ENCODE measurements around the gene TOMM6. TPM values are rescaled to one million over a fixed set of nuclear protein-coding genes. Genes with fewer than 3 reads are reported as not detected.

Gene TOMM6
- total RNA-seq, 3 donors from 2014 or later = 96.9 to 116 (median 96.9) TPM

DNA sequence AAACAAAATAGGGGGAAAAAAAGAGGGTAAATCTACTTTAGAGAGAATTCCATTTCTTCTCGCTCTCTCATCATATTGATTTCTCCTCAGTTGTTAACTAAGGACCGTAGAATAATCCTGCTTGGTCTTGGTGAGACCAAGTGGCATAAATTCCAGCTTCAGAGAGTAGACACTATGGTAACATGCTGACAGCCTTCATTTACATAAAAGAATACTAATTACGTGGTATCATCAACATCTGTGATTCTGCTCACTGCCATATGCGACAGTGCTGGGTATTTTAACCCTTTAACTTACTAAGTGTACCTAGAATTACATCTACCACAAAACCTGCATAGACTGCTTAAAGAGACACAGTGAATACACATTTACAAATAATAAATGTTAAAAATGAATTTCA, 27.1 kb downstream of the TOMM6 start:
- H3K36me3 ChIP-seq (ENCODE audit: low read depth) = no peaks in the 10 kb centered on the region
- TF ChIP-seq, protein P1, sequence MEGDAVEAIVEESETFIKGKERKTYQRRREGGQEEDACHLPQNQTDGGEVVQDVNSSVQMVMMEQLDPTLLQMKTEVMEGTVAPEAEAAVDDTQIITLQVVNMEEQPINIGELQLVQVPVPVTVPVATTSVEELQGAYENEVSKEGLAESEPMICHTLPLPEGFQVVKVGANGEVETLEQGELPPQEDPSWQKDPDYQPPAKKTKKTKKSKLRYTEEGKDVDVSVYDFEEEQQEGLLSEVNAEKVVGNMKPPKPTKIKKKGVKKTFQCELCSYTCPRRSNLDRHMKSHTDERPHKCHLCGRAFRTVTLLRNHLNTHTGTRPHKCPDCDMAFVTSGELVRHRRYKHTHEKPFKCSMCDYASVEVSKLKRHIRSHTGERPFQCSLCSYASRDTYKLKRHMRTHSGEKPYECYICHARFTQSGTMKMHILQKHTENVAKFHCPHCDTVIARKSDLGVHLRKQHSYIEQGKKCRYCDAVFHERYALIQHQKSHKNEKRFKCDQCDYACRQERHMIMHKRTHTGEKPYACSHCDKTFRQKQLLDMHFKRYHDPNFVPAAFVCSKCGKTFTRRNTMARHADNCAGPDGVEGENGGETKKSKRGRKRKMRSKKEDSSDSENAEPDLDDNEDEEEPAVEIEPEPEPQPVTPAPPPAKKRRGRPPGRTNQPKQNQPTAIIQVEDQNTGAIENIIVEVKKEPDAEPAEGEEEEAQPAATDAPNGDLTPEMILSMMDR (IDR thresholded peaks at IDR 0.05) = no peak
- ATAC-seq = no peak
- H3K4me1 ChIP-seq (ENCODE audit: low read depth) = no peaks in the 10 kb centered on the region
- H3K4me3 ChIP-seq = no peak overlapping the region
- intact Hi-C loops (cut with DNase I, micrococcal nuclease) = no loop called here
- no peak for DNase-seq
- H3K9me3 ChIP-seq = no peaks in the 10 kb centered on the region

DNA sequence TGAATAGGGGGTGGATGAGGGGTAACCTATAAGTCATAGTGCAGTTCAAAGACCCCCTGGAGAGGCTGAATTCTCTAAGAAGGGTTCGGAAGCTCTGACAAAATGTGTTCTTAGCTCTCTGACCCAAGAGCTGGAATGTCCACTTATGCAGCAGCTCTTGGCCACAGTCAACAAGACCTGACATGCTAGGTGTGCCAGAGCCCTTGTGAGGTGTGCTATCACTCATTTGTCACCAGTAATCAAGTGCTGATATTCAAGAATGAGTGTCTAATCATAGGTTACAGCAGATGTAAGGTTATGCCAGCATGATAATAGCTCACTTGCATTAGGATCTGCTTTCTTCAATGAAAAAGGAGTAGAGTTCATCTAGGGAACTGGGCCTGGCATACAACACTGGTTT, 28.1 kb downstream of the TOMM6 start:
- Histone ChIP-seq H3K4me3 (no peak overlapping the region), H3K36me3 (ENCODE audit: low read depth) (no peaks in the 10 kb centered on the region), H3K9me3 (no peaks in the 10 kb centered on the region), H3K4me1 (ENCODE audit: low read depth) (no peaks in the 10 kb centered on the region)
- TF ChIP-seq, protein P1 (IDR thresholded peaks at IDR 0.05) = no peak
- DNase-seq = no peak
- ATAC-seq = no peak
- intact Hi-C loops (cut with DNase I, micrococcal nuclease) = no loop called here

DNA sequence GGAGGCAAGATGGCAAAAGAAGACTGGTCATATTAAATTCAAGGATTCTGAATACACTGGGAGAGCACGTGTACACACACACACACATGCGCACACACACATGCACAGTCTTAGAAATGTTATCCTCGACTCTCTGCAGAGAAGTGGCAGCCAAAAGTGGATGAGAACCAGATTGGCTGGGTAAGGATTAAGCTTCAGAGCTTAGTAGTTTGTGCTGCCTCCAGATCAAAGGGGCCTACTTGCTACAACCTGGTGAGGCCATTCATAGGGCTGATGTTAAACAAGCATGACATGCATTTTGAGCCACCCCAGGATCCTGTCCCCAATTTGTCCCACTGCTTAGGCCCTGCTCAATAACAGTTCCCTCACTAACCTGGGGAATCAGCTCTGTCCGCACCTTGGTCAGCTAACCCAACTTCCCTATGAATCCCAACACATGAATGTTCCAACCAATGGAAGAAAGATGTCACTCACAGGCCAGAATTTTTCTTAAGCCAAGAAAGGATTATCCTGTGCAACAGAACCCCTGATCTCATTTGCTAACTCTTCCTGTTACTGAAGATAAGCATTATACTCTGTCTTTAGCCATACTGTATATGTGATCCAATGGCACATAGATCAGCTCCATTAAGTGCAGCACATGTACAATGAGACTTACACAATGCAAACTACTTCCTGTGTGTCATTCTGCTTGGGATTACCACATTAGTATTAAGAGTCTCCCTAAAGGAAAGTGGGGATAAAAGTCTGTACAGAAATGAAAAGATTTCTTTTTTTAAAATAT, 31.0 kb downstream of the TOMM6 start:
- no peak for ATAC-seq
- H3K36me3 ChIP-seq (ENCODE audit: low read depth) = no peaks in the 10 kb centered on the region
- H3K4me3 ChIP-seq = no peak overlapping the region
- no peak for DNase-seq
- TF ChIP-seq, protein P1 (IDR thresholded peaks at IDR 0.05) = no peak
- no peaks in the 10 kb centered on the region for H3K9me3 ChIP-seq
- no peaks in the 10 kb centered on the region for H3K4me1 ChIP-seq (ENCODE audit: low read depth)
- intact Hi-C loops (cut with DNase I, micrococcal nuclease) = no loop called here

- no peak for ATAC-seq
- no peaks in the 10 kb centered on the region for H3K4me1 ChIP-seq (ENCODE audit: low read depth)
- TF ChIP-seq, protein P1 (IDR thresholded peaks at IDR 0.05) = no peak
- DNase-seq = no peak
- intact Hi-C loops (cut with DNase I, micrococcal nuclease) = no loop called here
- no peaks in the 10 kb centered on the region for H3K36me3 ChIP-seq (ENCODE audit: low read depth)
- no peak overlapping the region for H3K4me3 ChIP-seq
- no peaks in the 10 kb centered on the region for H3K9me3 ChIP-seq
These were observed 33.8 kb downstream of the TOMM6 start for GRCh38 chr6:41821266-41821665.

DNA sequence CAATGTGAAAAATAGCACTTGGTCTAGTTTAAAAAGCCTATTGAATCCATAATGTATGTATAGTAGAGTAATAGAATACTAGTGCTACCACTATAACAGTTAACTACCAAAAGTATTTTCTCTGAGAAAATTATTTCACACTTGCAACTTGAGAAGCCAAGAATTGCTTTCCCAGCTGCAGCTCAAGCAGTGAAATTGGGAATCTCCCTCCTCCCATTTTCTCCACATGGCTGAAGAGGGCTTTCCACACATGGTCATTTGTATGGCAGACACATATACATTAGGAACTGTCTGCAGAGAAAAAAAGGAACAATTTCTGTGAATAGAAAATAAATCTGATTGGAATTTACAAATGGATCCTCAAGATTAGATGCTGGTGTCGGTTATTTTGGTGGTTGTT, 34.5 kb downstream of the TOMM6 start:
- H3K9me3 ChIP-seq = no peaks in the 10 kb centered on the region
- H3K36me3 ChIP-seq (ENCODE audit: low read depth) = no peaks in the 10 kb centered on the region
- intact Hi-C loops (cut with DNase I, micrococcal nuclease) = no loop called here
- H3K4me1 ChIP-seq (ENCODE audit: low read depth) = no peaks in the 10 kb centered on the region
- DNase-seq (no peak), ATAC-seq (no peak)
- TF ChIP-seq, protein P1 (IDR thresholded peaks at IDR 0.05) = no peak
- no peak overlapping the region for H3K4me3 ChIP-seq
